ENCODE results near the gene EIF5A. TPM values are rescaled to one million over a fixed set of nuclear protein-coding genes. Genes with fewer than 3 reads are reported as not detected.
A peak's percentile ranks its signal among the peaks of the same experiment; 100 is the strongest.

Gene EIF5A
- polyA plus RNA-seq, 1 experiment: 556 TPM

- ChIA-PET CTCF (interaction anchor here (1.2 to 1.6 kb wide), 2 partner anchors 72 to 241 kb away, joined by 4 read pairs; no protein-coding TSS in a partner anchor), POLR2A (no interaction called here)
- DNase-seq (ENCODE audit: low read depth): no peak
- no peak for TF ChIP-seq CTCF (IDR thresholded peaks at IDR 0.05; ENCODE audit: insufficient read depth, low read depth, low read length)
- H3K27me3 ChIP-seq (ENCODE audit: control insufficient read depth, insufficient read depth, low read length): peaks cover 26% of the 10 kb centered on the region
- no peaks in the 10 kb centered on the region for H3K36me3 ChIP-seq (ENCODE audit: control insufficient read depth, insufficient read depth, low read length)
- no peak overlapping the region for H3K4me3 ChIP-seq (ENCODE audit: low read depth, low read length)
These were observed 14.3 kb upstream of the EIF5A start for GRCh38 chr17:7293159-7293558.

GRCh38 chr17:7293816-7294613 is 13.4 kb upstream of the EIF5A start:
- TF ChIP-seq CTCF (IDR thresholded peaks at IDR 0.05; ENCODE audit: insufficient read depth, low read depth, low read length): no peak
- ChIA-PET POLR2A (no interaction called here), CTCF (interaction anchor here (1.2 to 1.6 kb wide), 2 partner anchors 73 to 242 kb away, joined by 4 read pairs; no protein-coding TSS in a partner anchor)
- Histone ChIP-seq H3K27me3 (ENCODE audit: control insufficient read depth, insufficient read depth, low read length) (peaks cover 26% of the 10 kb centered on the region), H3K4me3 (ENCODE audit: low read depth, low read length) (peak overlapping the region; percentile 35), H3K36me3 (ENCODE audit: control insufficient read depth, insufficient read depth, low read length) (no peaks in the 10 kb centered on the region)
- no peak for DNase-seq (ENCODE audit: low read depth)

GRCh38 chr17:7294614-7295153 is 12.7 kb upstream of the EIF5A start, which contains the start of gene YBX2:
Gene YBX2, minus strand, starts transcription at chr17:7294639. Its CDS starts 139 bp downstream, at chr17:7294500.
- ChIA-PET POLR2A (no interaction called here), CTCF (no interaction called here)
- Histone ChIP-seq H3K4me3 (ENCODE audit: low read depth, low read length) (peak within 1 kb of the TSS; percentile 35), H3K27me3 (ENCODE audit: control insufficient read depth, insufficient read depth, low read length) (peaks cover 26% of the 10 kb centered on the region), H3K36me3 (ENCODE audit: control insufficient read depth, insufficient read depth, low read length) (no peaks in the 10 kb centered on the region)
- TF ChIP-seq CTCF (IDR thresholded peaks at IDR 0.05; ENCODE audit: insufficient read depth, low read depth, low read length): no peak
- no peak for DNase-seq (ENCODE audit: low read depth)

GRCh38 chr17:7295230-7296180 is 11.9 kb upstream of the EIF5A start:
- Histone ChIP-seq H3K27me3 (ENCODE audit: control insufficient read depth, insufficient read depth, low read length) (peaks cover 27% of the 10 kb centered on the region), H3K36me3 (ENCODE audit: control insufficient read depth, insufficient read depth, low read length) (no peaks in the 10 kb centered on the region), H3K4me3 (ENCODE audit: low read depth, low read length) (no peak overlapping the region; the same call in 1 of the 2 replicates)
- DNase-seq (ENCODE audit: low read depth): no peak
- ChIA-PET CTCF (interaction anchor here (0.5 to 3.5 kb wide), 36 partner anchors 8 to 286 kb away, joined by 3 to 51 read pairs (median 4); partner anchors contain the start of genes ACADVL, DLG4, GABARAP and NEURL4), POLR2A (no interaction called here)
- TF ChIP-seq CTCF (IDR thresholded peaks at IDR 0.05; ENCODE audit: insufficient read depth, low read depth, low read length): no peak
